Measurements from ENCODE around the gene JAK3.

Gene JAK3

DNA sequence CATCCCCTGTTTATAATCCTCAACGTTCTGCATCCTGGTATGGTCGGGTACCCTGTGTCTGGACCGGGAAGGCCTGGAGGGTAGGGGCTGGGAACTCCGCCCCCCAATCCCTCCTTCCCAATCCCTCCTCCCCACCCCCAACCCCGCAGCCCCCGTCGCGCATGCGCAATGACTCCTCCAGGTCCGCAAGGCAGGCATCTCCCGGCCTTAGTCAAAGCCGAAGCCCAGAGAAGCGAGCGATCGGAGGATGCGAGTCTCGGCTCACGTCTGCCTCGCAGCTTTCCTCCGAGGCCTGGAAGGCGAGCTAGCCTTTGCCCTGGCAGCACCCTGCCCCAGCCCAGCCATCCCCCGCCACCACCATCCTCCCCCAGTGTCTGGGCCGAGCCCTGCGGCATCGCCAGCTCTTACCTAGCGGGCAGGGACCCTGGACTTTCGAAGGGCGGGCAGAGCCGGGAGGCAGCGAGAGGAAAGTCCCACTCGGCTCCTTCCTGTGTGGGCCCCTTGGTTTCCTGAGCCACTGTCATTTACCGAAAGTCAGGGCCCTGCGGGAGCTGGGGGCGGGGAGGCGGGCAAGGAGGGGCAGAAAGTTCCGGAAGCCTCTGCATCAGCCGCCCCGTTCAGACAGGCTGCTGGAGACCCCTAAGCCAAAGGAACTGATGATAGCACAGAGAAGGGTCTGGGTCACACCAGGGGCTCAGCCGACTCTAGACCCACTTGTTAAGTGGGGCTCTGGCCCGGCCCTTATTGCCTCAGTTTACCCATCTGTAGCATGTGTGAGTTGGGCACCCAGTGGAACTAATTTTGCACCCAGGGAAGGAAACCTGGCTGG lies at the start of gene JAK3:
JAK3 (minus strand) TSS at position 445 of the 829 bp plus-strand sequence. CDS start 3,565 bp downstream, outside the sequence.
- TF ChIP-seq CTCF (IDR thresholded peaks at IDR 0.05): no peak

DNA sequence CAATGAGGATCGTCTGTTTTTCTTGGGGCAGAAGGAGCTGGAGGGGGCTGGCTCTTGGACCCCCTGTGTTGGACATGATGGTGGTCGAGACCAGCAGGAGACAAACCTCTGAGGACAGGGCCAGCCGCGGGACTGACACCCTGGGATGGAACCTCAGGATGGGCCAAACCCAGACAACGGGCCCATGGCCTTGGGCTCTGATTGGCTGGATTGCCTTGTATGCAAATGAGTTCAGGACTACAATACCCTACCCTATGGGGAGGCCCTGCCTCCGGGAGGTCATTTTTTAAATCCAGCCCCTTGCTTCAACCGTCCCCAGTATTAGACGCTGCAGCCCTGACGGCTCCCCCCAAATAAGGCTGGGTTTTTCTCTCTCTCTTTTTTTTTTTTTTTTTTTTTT lies 46.0 kb upstream of the JAK3 start:
- TF ChIP-seq CTCF (IDR thresholded peaks at IDR 0.05): no peak

GRCh38 chr19:17889609-17890214 lies 41.9 kb upstream of the JAK3 start:
- no peak for TF ChIP-seq CTCF (IDR thresholded peaks at IDR 0.05)

GRCh38 chr19:17888260-17888659 lies 40.5 kb upstream of the JAK3 start:
- no peak for TF ChIP-seq CTCF (IDR thresholded peaks at IDR 0.05)

DNA sequence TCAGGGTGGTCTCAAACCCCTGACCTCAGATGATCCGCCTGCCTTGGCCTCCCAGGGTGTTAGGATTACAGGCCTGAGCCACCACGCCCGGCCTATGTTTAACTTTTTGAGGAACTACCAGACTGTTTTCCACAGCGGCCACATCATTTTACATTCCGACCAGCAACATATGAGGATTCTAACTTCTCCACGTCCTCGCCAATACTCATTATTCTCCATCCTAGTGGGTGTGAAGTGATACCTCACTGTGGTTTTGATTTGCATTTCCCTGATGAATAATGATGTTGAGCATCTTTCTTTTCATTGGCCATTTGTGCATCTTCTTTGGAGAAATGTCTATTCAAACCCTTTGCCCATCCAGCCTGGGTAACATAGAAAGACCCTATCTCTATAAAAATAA lies 38.7 kb upstream of the JAK3 start:
- TF ChIP-seq CTCF (IDR thresholded peaks at IDR 0.05): no peak

DNA sequence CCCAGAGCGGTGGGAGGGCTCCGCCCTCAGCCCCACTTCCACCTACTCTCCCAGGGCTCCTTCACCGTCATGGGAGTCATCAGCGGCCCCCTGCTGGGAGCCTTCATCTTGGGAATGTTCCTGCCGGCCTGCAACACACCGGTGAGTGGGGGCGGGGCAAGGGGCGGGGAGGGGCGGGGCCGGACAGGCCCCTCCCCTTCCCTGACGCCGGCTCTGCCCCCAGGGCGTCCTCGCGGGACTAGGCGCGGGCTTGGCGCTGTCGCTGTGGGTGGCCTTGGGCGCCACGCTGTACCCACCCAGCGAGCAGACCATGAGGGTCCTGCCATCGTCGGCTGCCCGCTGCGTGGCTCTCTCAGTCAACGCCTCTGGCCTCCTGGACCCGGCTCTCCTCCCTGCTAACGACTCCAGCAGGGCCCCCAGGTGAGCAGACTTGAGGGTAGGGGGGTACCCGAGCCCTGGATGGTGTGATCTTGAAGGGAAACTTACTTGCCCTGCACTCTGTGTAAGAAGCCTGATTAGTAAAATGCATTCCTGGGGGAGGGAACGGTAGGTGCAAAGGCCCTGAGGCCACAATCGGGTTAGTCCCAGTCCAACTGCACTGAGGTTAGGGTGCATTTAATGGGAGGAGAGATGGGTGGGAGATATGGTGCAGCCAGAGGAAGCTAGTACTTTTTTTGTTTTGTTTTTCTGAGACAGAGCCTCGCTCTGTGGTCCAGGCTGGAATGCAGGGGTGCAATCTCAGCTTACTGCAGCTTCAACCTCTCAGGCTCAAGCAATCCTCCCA lies 36.0 kb upstream of the JAK3 start:
- no peak for TF ChIP-seq CTCF (IDR thresholded peaks at IDR 0.05)

GRCh38 chr19:17881701-17882100 lies 33.9 kb upstream of the JAK3 start:
- no peak for TF ChIP-seq CTCF (IDR thresholded peaks at IDR 0.05)

All from LNCAP (cell line).